Immature natural killer cell (primary cell): ENCODE results near the gene CPEB4. TPM values are rescaled to one million over a fixed set of nuclear protein-coding genes. Genes with fewer than 3 reads are reported as not detected.

Experiments
- DNase-seq, 3 donors: peaks; one replicate each; pipeline ENCODE4 v3.0.0; 2022; ENCODE audit warnings: mixed read lengths in 1 of 3
- H3K27ac Mint-ChIP-seq, 6 donors: one replicate each; pipeline ENCODE4 v1.8.0; 2020; ENCODE audit warnings: mixed read lengths in 6 of 6, mild to moderate bottlenecking in 5 of 6, inconsistent platforms in 4 of 6, moderate library complexity in 3 of 6
- H3K27me3 Mint-ChIP-seq, 3 donors: one replicate each; pipeline ENCODE4 v1.8.0; 2020 to 2021; ENCODE audit warnings: low read depth in 3 of 3, mild to moderate bottlenecking in 3 of 3, mixed read lengths in 3 of 3, moderate library complexity in 3 of 3, inconsistent platforms in 1 of 3
- H3K36me3 Mint-ChIP-seq, 3 donors: one replicate each; pipeline ENCODE4 v1.8.0; 2020; ENCODE audit warnings: mixed read lengths in 3 of 3, inconsistent platforms in 2 of 3, mild to moderate bottlenecking in 2 of 3
- H3K4me1 Mint-ChIP-seq, 2 donors: one replicate each; pipeline ENCODE4 v1.8.0; 2020; ENCODE audit warnings: inconsistent platforms in 2 of 2, mild to moderate bottlenecking in 2 of 2, mixed read lengths in 2 of 2, moderate library complexity in 1 of 2
- H3K4me3 Mint-ChIP-seq, 5 donors: one replicate each; pipeline ENCODE4 v1.8.0; 2020; ENCODE audit warnings: mild to moderate bottlenecking in 5 of 5, mixed read lengths in 5 of 5, inconsistent platforms in 3 of 5, moderate library complexity in 3 of 5
- H3K9me3 Mint-ChIP-seq, 6 donors: one replicate each; pipeline ENCODE4 v1.8.0; 2020; ENCODE audit warnings: mild to moderate bottlenecking in 6 of 6, mixed read lengths in 6 of 6, inconsistent platforms in 4 of 6, moderate library complexity in 3 of 6
- polyA plus RNA-seq, 3 donors: library from polyadenylated mRNA; unstranded; fragments of 300-500 nt; fragmentation: Illumina TruSeq; gene quantifications; one replicate each; pipeline ENCODE4 v1.2.3, GENCODE V29; 2021

Gene CPEB4
- polyA plus RNA-seq, 3 donors from 2014 or later: 0.51 to 5.9 (median 3.0) TPM

GRCh38 chr5:173984218-173984617, 96.1 kb downstream of the CPEB4 start:
- no peak overlapping the region for H3K27ac Mint-ChIP-seq
- no peaks in the 10 kb centered on the region for H3K9me3 Mint-ChIP-seq
- H3K4me1 Mint-ChIP-seq: no peaks in the 10 kb centered on the region
- H3K36me3 Mint-ChIP-seq: no peaks in the 10 kb centered on the region
- DNase-seq: no peak
- no peak overlapping the region for H3K4me3 Mint-ChIP-seq
- peaks cover 8 to 10% (median 8%) of the 10 kb centered on the region in 3 donors for H3K27me3 Mint-ChIP-seq

DNA sequence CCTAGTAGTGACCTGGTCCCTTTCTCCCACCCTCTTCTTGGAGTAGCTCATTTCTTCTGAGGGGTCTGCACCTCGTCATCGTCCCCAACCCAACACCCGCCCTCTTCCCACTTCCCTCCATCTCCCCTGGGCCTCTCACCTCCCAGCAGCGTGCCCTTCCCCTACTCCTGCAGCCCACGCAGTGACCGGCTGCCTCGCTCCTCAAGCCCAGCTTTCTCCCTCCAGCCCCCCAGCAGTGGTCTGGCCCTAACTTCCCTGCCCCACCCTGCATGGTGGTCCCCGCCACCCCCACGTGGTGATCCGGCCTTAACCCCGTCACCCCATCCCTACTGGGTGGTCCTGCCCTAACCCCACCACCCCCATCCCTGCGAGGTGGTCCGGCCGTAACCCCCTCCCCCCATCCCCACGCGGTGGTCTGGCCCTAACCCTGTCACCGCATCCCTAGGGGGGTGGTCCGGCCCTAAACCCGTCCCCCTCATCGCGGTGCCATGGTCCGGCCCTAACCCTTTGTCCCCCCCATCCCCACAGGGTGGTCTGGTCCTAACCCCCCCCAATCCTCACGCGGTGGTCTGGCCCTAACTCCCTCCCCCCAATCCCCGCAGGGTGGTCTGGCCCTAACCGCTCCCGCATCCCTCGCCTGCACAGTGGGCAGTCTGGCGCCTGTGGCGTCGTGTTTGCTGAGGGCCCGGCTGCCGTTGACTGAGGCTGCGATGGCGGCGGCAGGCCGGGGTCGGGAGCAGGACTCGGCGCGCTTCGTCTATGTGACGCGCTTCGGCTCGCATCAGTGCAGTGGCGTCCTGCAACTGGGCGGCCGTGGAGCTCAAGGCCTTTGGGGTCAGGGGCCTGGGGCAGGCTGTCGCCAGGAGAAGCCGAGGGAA, 100.6 kb downstream of the CPEB4 start, which contains the start of gene C5orf47:
TSS of gene C5orf47 (plus strand) at position 617 of the 878 bp plus-strand sequence. CDS start at position 711, 94 bp downstream.
- Mint-ChIP-seq H3K9me3 (no peaks in the 10 kb centered on the region), H3K4me3 (no peak within 1 kb of the TSS), H3K27me3 (peaks cover 5 to 9% (median 6%) of the 10 kb centered on the region in 3 donors), H3K27ac (no peak within 1 kb of the TSS), H3K4me1 (no peaks in the 10 kb centered on the region), H3K36me3 (no peaks in the 10 kb centered on the region)
- DNase-seq: no peak

- H3K27ac Mint-ChIP-seq: no peak overlapping the region
- peaks cover 5 to 6% (median 5%) of the 10 kb centered on the region in 3 donors for H3K27me3 Mint-ChIP-seq
- H3K4me1 Mint-ChIP-seq: no peaks in the 10 kb centered on the region
Measured at GRCh38 chr5:173989432-173990082, 101.4 kb downstream of the CPEB4 start.

GRCh38 chr5:173997331-173997730, 109.2 kb downstream of the CPEB4 start:
- Mint-ChIP-seq H3K4me1 (no peaks in the 10 kb centered on the region), H3K9me3 (peaks cover 0 to 2% (median 0%) of the 10 kb centered on the region in 6 donors), H3K27ac (no peak overlapping the region), H3K4me3 (no peak overlapping the region), H3K27me3 (no peaks in the 10 kb centered on the region), H3K36me3 (no peaks in the 10 kb centered on the region)
- DNase-seq: no peak

More at GRCh38 chr5:173989432-173990082, 101.4 kb downstream of the CPEB4 start:
- Mint-ChIP-seq H3K36me3 (no peaks in the 10 kb centered on the region), H3K9me3 (no peaks in the 10 kb centered on the region), H3K4me3 (no peak overlapping the region)
- no peak for DNase-seq

DNA sequence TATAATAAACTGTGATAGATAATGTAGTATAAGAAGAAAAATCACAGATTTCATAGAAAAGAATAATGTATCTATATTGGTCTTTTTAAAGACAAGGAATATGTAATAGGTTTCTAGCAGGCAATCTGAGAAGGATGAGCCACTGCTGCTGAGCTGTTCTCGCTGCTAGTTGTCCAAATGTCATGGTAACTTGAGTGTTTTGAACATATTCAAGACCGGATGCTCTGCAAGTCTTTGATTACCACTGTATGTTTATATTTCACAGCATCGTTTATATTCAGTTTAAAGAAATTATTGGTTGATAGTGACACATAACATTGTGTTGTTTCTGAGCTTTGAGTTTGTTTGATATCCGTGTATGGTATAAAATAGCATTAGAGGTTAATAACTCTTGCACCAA, 110.4 kb downstream of the CPEB4 start:
- H3K4me1 Mint-ChIP-seq: no peaks in the 10 kb centered on the region
- no peak for DNase-seq
- H3K27ac Mint-ChIP-seq: no peak overlapping the region
- no peaks in the 10 kb centered on the region for H3K36me3 Mint-ChIP-seq
- H3K27me3 Mint-ChIP-seq: peaks cover 0 to 2% (median 0%) of the 10 kb centered on the region in 3 donors
- peaks cover 0 to 2% (median 0%) of the 10 kb centered on the region in 6 donors for H3K9me3 Mint-ChIP-seq
- no peak overlapping the region for H3K4me3 Mint-ChIP-seq

- Mint-ChIP-seq H3K9me3 (peaks cover 0 to 2% (median 0%) of the 10 kb centered on the region in 6 donors), H3K27ac (no peak overlapping the region), H3K27me3 (peaks cover 0 to 2% (median 2%) of the 10 kb centered on the region in 3 donors), H3K4me3 (no peak overlapping the region), H3K4me1 (no peaks in the 10 kb centered on the region), H3K36me3 (no peaks in the 10 kb centered on the region)
- DNase-seq: no peak
Measured at GRCh38 chr5:174000076-174000475, 111.9 kb downstream of the CPEB4 start.

DNA sequence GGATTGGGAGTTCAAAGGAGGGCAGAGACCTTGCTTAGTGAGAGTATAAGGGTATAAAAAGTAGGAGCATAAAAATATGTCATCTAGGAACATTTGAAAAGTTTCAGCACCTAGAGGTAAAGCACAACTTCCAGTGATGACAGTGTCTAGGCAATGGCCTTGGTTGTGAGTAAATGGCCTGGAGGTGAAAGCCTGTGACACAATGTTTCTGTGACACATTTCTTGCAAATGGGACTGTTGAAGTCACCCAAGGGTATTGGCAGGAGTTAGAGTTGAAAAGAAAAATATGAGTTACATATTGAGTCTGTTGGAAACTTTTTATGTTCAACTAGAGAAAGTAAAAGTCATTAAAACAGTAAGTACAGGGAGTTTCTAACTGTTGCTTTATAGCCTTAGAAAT, 115.6 kb downstream of the CPEB4 start:
- Mint-ChIP-seq H3K27ac (no peak overlapping the region), H3K36me3 (no peaks in the 10 kb centered on the region), H3K27me3 (peaks cover 2 to 11% (median 3%) of the 10 kb centered on the region in 3 donors), H3K9me3 (peaks cover 0 to 2% (median 0%) of the 10 kb centered on the region in 6 donors), H3K4me3 (no peak overlapping the region), H3K4me1 (no peaks in the 10 kb centered on the region)
- DNase-seq: no peak

GRCh38 chr5:174008922-174009321, 120.8 kb downstream of the CPEB4 start:
- peaks cover 0 to 7% of the 10 kb centered on the region in 2 donors for H3K4me1 Mint-ChIP-seq
- peaks cover 0 to 2% (median 0%) of the 10 kb centered on the region in 6 donors for H3K9me3 Mint-ChIP-seq
- no peak for DNase-seq
- no peak overlapping the region for H3K4me3 Mint-ChIP-seq
- H3K36me3 Mint-ChIP-seq: no peaks in the 10 kb centered on the region
- H3K27me3 Mint-ChIP-seq: peaks cover 5 to 9% (median 7%) of the 10 kb centered on the region in 3 donors
- H3K27ac Mint-ChIP-seq: no peak overlapping the region

- peaks cover 0 to 2% (median 0%) of the 10 kb centered on the region in 6 donors for H3K9me3 Mint-ChIP-seq
- peak overlapping the region in 1 of 5 donors; percentile 25 for H3K4me3 Mint-ChIP-seq
- H3K36me3 Mint-ChIP-seq: no peaks in the 10 kb centered on the region
- peak in 1 of 3 donors; percentile 7 for DNase-seq
- peaks cover 0 to 7% of the 10 kb centered on the region in 2 donors for H3K4me1 Mint-ChIP-seq
- peaks cover 5 to 9% (median 6%) of the 10 kb centered on the region in 3 donors for H3K27me3 Mint-ChIP-seq
- no peak overlapping the region for H3K27ac Mint-ChIP-seq
Measured at GRCh38 chr5:174010365-174010764, 122.2 kb downstream of the CPEB4 start.

- peaks cover 0 to 2% (median 0%) of the 10 kb centered on the region in 6 donors for H3K9me3 Mint-ChIP-seq
- peaks cover 0 to 7% of the 10 kb centered on the region in 2 donors for H3K4me1 Mint-ChIP-seq
- no peaks in the 10 kb centered on the region for H3K36me3 Mint-ChIP-seq
- DNase-seq: no peak
- H3K27me3 Mint-ChIP-seq: peaks cover 2 to 5% (median 4%) of the 10 kb centered on the region in 3 donors
- H3K27ac Mint-ChIP-seq: no peak overlapping the region
- no peak overlapping the region for H3K4me3 Mint-ChIP-seq
Measured at GRCh38 chr5:174011441-174011840, 123.3 kb downstream of the CPEB4 start.

Other genes starting within 250 kb of the CPEB4 start
- not detected for gene C5orf47, start 100.8 kb downstream of the CPEB4 start, polyA plus RNA-seq
- not detected for gene NSG2, start 157.4 kb downstream of the CPEB4 start, polyA plus RNA-seq